Activated T-cell treated with anti-CD3 and anti-CD28 coated beads, Interleukin-2, amount 50 U/mL, for 72 hours (primary cell): Measurements from ENCODE around the gene PPM1H. TPM values are rescaled to one million over a fixed set of nuclear protein-coding genes. Genes with fewer than 3 reads are reported as not detected.
"Not testable (repeated sequence)": the region's sequence is repeated elsewhere in the genome, so short reads cannot be mapped to it uniquely, and the experiment has no call there.

Source experiments
- ATAC-seq, 2 donors: fragments of 150-1000 bp; cut with Tn5 transposase; replicated peaks in 1 of 2; 2 replicates each; pipeline ENCODE4 v1.10.0; 2021; ENCODE audit warnings: moderate library complexity in 2 of 2, mild to moderate bottlenecking in 1 of 2
- DNase-seq, 2 donors: peaks; one replicate each; pipeline ENCODE4 v3.0.0; 2021 to 2022; ENCODE audit warnings: mixed read lengths in 1 of 2
- H3K27ac Mint-ChIP-seq: one replicate; pipeline ENCODE4 v1.8.0; 2022; ENCODE audit warnings: mild to moderate bottlenecking, moderate library complexity, mixed read lengths
- H3K27me3 Mint-ChIP-seq: one replicate; pipeline ENCODE4 v1.8.0; 2022; ENCODE audit warnings: low read depth, mixed read lengths
- H3K36me3 Mint-ChIP-seq, 2 donors: one replicate each; pipeline ENCODE4 v1.8.0; 2022; ENCODE audit warnings: mixed read lengths in 2 of 2, mild to moderate bottlenecking in 1 of 2; ENCODE audit not compliant: insufficient read depth in 2 of 2
- H3K4me1 Mint-ChIP-seq: one replicate; pipeline ENCODE4 v1.8.0; 2022; ENCODE audit warnings: low read depth, mixed read lengths
- H3K4me3 Mint-ChIP-seq, 2 donors: one replicate each; pipeline ENCODE4 v1.8.0; 2022; ENCODE audit warnings: mild to moderate bottlenecking in 2 of 2, mixed read lengths in 2 of 2, moderate library complexity in 2 of 2
- H3K9me3 Mint-ChIP-seq, 2 donors: one replicate each; pipeline ENCODE4 v1.8.0; 2022; ENCODE audit warnings: mixed read lengths in 2 of 2
- total RNA-seq, 2 donors: library from RNA; stranded (reverse); gene quantifications; one replicate each; pipeline ENCODE4 v1.2.3, GENCODE V29; 2022

PPM1H gene
- total RNA-seq, 2 donors from 2014 or later = not detected

DNA sequence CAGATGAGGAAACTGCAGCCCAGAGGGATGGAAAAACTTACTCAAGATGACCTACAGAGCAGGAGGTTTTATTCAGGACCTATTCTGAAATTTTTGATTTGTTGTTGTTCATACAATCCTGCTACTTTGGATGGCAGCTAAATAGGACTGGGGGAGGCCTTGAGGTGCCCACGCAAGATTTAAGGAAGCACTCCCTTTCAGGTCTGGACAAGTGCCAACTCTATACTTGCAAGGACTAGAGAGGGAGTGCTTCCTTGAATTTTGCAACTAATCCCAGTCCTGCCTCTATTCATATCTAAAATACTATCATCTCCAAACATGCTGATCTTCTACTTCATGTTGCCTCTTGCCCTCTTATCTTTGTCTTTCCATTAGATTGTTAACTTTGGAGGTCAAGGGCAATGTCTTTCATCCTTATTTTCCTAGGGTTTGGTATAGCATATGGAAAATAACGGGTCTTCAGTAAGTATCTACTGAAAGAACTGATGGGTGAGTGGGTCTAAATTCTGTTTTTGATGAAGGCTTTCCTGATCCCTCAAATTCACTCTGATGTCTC lies 28.6 kb upstream of the PPM1H start:
- peaks cover 6% of the 10 kb centered on the region for H3K4me1 Mint-ChIP-seq
- no peaks in the 10 kb centered on the region for H3K36me3 Mint-ChIP-seq
- no peak overlapping the region for H3K27ac Mint-ChIP-seq
- DNase-seq (no peak), ATAC-seq (no peak)
- H3K27me3 Mint-ChIP-seq = no peaks in the 10 kb centered on the region
- H3K9me3 Mint-ChIP-seq = peaks cover 0 to 2% of the 10 kb centered on the region in 2 donors
- no peak overlapping the region for H3K4me3 Mint-ChIP-seq

DNA sequence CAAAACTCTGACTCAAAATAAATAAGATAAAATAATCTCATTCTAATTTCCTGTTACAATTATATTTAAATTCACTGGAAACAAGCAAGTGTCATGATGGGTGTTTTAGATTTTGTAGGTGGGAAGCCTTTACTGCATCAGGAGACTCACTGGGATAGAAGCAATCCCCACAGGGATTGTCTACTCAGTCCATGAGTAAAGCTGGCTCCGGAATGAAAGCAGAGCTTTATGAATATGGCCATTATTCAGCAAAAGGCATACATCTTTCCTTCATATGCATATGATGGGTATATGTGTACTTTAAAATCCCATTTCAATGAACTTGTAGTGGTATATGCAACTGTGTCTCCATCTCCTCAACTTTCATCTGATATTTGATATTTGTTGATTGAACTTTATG lies 25.4 kb upstream of the PPM1H start:
- no peak overlapping the region for H3K27ac Mint-ChIP-seq
- no peaks in the 10 kb centered on the region for H3K36me3 Mint-ChIP-seq
- no peaks in the 10 kb centered on the region for H3K27me3 Mint-ChIP-seq
- DNase-seq (no peak), ATAC-seq (no peak)
- H3K4me3 Mint-ChIP-seq = no peak overlapping the region
- no peaks in the 10 kb centered on the region for H3K9me3 Mint-ChIP-seq
- H3K4me1 Mint-ChIP-seq = no peaks in the 10 kb centered on the region

DNA sequence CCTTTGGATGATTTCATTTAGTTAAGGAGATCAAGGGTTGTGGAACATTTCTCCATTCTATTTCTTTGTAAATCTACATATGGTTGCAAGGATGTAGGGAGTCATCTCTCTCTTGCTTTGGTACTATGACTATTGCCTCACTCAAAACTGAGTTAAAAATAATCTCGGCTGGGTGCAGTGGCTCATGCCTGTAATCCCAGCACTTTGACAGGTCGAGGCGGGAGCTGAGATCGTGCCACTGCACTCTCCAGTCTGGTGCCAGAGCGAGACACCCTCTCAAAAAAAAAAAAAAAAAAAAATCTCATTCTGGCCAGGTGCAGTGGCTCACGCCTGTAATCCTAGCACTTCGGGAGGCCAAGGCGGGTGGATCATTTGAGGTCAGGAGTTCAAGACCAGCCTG lies 24.8 kb upstream of the PPM1H start:
- Mint-ChIP-seq H3K4me1 (no peaks in the 10 kb centered on the region), H3K27ac (no peak overlapping the region), H3K9me3 (no peaks in the 10 kb centered on the region), H3K4me3 (no peak overlapping the region), H3K27me3 (no peaks in the 10 kb centered on the region), H3K36me3 (no peaks in the 10 kb centered on the region)
- DNase-seq (no peak), ATAC-seq (no peak)

DNA sequence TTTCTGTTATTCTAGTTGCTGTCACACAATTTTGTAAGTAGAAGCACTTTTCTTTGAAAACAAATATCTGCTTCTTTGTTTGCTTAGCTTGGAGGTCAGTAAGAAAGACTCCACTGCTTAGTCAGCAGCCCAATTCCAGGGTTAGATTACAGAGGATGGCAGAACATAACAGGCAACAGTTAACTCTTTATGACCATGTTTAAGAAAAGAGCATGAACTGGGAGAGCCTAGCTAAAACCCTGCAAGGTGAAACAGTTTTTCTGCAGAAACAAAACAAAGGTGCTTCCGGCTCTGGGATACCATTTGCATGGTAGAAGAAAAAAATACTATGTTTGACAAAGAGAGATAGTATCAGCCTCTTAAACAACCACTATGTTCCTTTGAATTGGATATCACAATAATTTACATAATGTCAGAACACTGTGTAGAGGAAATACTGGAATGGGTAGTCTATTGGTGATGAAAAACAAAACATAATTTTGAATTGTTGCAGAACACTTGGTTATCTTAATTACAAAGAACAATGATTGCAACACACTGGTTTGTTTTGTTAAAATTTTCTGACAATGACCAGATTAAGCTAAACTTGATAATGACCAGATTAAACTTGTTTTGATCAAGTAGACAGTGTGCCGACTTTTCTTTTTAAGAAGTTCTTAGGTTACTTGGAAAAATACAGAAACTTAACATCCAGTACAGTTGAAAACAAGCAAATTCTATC lies 22.4 kb upstream of the PPM1H start:
- H3K4me3 Mint-ChIP-seq = no peak overlapping the region
- ATAC-seq = no peak
- no peaks in the 10 kb centered on the region for H3K4me1 Mint-ChIP-seq
- H3K9me3 Mint-ChIP-seq = no peaks in the 10 kb centered on the region
- no peak overlapping the region for H3K27ac Mint-ChIP-seq
- no peak for DNase-seq
- no peaks in the 10 kb centered on the region for H3K27me3 Mint-ChIP-seq
- no peaks in the 10 kb centered on the region for H3K36me3 Mint-ChIP-seq

DNA sequence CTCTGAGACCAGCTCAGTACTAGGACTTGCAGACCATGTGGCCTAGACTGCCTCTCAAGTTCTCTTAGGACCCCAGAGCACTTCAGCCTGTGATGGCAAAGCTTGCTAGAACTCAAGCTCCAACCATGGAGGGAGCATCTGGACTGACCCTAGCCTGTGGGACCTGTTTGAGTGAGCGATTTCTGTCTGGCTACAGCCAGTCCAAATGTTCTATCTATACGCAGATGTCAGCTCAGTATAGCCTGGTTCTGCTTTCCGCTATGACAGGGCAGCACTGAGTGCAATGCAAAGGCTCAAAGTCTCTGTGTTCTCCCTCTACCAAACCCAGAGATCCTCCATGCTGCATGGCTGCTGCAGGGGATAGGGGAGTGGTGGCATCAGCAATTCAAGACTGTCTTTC lies 20.7 kb upstream of the PPM1H start:
- H3K4me1 Mint-ChIP-seq = no peaks in the 10 kb centered on the region
- H3K4me3 Mint-ChIP-seq = no peak overlapping the region
- ATAC-seq (no peak), DNase-seq (no peak)
- H3K27ac Mint-ChIP-seq = no peak overlapping the region
- H3K9me3 Mint-ChIP-seq = peaks cover 0 to 3% of the 10 kb centered on the region in 2 donors
- peaks cover 5% of the 10 kb centered on the region for H3K27me3 Mint-ChIP-seq
- H3K36me3 Mint-ChIP-seq = no peaks in the 10 kb centered on the region

DNA sequence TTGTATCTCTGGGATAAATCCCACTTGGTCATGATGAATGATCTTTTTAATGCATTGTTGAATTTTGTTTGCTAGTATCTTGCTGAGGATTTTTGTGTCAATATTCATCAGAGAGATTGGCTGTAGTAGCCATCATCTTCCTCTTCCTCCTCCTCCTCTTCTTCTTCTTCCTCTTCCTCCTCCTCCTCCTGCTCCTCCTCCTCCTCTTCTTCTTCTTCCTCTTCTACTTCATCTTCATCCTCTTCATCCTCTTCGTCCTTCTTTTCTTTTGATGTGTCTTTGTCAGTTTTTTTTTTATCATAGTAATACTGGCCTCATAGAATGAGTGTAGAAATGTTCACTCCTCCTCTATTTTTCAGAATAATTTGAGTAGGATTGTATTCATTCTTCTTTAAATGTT lies 15.4 kb upstream of the PPM1H start:
- Mint-ChIP-seq H3K27ac (no peak overlapping the region), H3K36me3 (no peaks in the 10 kb centered on the region), H3K9me3 (peaks cover 1 to 6% of the 10 kb centered on the region in 2 donors), H3K27me3 (peaks cover 6% of the 10 kb centered on the region), H3K4me1 (no peaks in the 10 kb centered on the region), H3K4me3 (no peak overlapping the region)
- DNase-seq (no peak), ATAC-seq (no peak)

DNA sequence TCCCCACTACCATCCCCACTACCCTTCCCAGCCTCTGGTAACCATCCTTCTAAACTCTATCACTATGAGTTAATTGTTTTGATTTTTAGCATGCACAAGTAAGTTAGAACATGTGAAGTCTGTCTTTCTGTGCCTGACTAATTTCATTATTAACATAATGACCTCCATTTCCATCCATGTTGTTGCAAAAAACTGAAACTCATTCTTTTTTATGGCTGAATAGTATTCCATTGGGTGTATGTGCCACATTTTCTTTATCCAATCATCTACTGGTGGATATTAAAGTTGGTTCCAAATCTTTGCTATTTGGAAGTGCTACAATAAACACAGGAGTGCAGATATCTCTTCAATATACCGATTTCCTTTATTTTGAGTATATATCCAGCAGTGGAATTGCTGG lies 13.2 kb upstream of the PPM1H start:
- Mint-ChIP-seq H3K4me3 (no peak overlapping the region), H3K36me3 (no peaks in the 10 kb centered on the region), H3K9me3 (peaks cover 1 to 6% of the 10 kb centered on the region in 2 donors), H3K27ac (no peak overlapping the region), H3K4me1 (no peaks in the 10 kb centered on the region), H3K27me3 (peaks cover 16% of the 10 kb centered on the region)
- no peak for DNase-seq
- no peak for ATAC-seq

DNA sequence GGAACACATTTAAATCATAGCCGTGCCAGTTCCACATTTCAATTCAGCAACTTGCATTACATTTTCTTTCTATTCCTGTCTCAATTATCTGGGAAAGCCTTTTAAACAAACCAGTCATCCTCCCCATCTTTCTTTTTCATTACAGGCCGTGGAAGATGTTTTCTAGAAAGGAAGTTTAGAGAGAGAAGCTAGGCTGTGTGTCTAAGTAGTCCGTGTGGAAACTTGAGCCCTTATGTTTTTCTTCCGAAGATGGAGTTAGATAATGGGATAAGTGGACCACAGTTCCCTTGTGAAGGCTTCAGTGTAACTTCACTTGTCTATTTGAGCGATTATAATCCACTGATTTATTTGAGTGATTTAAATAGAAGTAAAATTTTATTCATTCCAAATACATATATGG lies 12.4 kb upstream of the PPM1H start:
- ATAC-seq = no peak
- Mint-ChIP-seq H3K9me3 (peaks cover 1 to 6% of the 10 kb centered on the region in 2 donors), H3K4me1 (no peaks in the 10 kb centered on the region), H3K27ac (no peak overlapping the region), H3K36me3 (no peaks in the 10 kb centered on the region), H3K4me3 (no peak overlapping the region), H3K27me3 (peaks cover 16% of the 10 kb centered on the region)
- DNase-seq = no peak

DNA sequence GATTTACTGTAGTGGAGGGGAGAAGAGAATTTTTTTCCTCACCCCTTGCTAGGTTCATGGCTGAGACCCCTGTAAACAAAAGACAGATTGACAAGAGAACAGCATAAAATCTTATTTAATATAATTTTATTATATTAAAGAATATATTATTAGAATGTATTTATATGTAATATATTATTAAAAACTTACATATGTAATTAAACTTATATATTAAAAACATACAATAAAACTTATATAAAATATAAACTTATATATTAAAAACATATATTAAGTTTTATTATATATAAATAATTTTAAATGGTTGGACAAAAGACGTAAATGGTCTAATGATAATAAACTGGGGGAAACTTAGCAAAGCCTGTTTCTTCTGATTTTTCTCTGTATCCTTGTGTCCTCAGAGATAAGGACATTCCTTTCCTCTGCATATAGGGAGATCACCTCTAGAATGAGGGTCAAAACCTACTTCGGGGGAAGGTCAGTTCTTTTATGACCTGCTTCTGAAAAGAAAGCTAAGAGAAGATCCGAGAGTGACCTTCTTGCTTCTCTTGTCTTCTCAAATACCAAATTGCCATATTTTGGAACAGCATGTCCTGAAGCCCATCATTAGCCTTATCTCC lies 8.9 kb upstream of the PPM1H start:
- Mint-ChIP-seq H3K9me3 (no peaks in the 10 kb centered on the region), H3K4me3 (no peak overlapping the region), H3K27ac (no peak overlapping the region), H3K36me3 (no peaks in the 10 kb centered on the region), H3K27me3 (peaks cover 11% of the 10 kb centered on the region), H3K4me1 (no peaks in the 10 kb centered on the region)
- DNase-seq (no peak), ATAC-seq (no peak)

DNA sequence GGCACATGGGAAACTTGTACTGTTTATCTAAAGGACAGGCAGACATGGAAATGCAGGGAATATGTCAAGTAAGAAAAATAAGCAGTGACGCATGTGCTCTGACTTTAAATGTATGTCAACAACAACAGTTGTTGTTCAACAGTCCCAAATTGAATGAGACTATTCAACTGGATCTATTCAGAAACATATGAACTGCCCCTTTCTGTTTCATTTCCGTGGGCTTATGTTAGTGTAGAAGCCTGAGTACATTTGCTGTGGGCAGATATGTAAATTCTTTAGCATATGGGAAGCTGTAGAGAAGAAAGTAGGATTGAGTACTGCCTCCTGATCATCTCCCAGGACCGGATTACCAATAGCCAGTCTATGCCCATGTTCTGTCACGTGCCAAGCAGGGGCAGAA lies 7.4 kb upstream of the PPM1H start:
- H3K4me3 Mint-ChIP-seq, H3K9me3 Mint-ChIP-seq, DNase-seq, H3K4me1 Mint-ChIP-seq, ATAC-seq, H3K27ac Mint-ChIP-seq, H3K36me3 Mint-ChIP-seq: not testable (repeated sequence)
- H3K27me3 Mint-ChIP-seq = peaks cover 11% of the 10 kb centered on the region

DNA sequence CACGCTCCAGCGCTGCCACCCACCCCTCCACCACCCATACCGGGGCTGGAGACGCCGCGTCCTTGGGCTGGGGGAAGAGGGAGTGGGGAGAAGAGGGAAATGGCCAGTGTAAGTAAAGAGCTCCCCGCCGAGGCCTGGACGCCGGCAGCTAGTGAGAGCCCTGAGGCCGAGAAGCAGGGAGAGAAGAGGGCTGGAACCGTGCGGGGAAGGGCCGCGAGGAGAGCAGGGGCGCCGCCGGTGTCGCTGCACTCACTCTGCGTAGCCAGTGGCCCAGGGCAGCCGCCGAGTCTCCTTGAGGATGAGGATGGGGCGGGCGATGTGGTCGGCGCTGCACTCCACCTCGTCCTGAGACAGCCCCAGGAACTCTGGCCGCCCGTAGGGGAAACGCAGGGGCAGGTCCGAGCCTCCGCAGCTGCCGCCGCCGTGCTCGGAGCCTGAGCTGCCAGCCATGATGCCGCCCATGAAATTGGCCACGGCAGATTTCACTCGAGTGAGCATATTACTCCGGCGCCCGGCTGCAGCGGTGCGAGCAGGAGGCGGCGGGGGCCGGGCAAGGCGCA lies 631 bp downstream of the PPM1H start:
- peak; percentile 62 for ATAC-seq
- peak; percentile 19 for DNase-seq
- Mint-ChIP-seq H3K27ac (no peak overlapping the region), H3K36me3 (peaks cover 0 to 5% of the 10 kb centered on the region in 2 donors), H3K4me1 (peaks cover 13% of the 10 kb centered on the region), H3K9me3 (no peaks in the 10 kb centered on the region), H3K27me3 (peaks cover 46% of the 10 kb centered on the region), H3K4me3 (peak overlapping the region; percentile 81 to 89)

DNA sequence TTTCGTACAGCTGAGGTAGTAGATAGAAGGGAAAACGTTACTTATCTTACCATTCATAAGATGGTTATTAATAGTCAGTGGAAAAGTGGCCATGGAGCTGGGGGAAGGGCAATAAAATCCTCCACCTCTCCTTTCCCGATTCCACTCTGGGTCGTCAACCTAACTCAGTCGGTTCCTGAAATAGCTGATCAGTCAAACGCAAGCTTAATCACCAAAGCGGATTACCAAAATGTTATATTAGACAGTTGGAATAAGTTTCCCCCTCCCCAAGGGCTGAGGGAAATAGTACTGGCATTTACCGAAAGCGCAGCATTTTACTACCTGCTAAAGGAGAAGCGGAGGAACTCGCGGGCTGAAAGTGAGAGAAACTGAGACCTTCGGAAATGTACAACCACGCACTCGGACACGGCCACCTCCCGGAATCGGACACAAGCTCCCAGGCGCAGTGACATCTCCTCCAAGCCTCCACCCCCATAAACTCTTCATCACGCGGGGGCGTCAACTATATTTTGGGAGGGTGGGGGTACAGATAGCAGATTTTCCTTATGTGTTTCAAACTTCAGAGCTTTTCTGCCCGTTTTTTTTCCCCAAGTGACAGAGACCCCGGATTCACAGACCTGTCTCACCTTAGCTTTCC lies 1.2 kb downstream of the PPM1H start:
- H3K27ac Mint-ChIP-seq = no peak overlapping the region
- H3K27me3 Mint-ChIP-seq = peaks cover 49% of the 10 kb centered on the region
- ATAC-seq (no peak), DNase-seq (no peak)
- H3K36me3 Mint-ChIP-seq = peaks cover 0 to 5% of the 10 kb centered on the region in 2 donors
- no peaks in the 10 kb centered on the region for H3K9me3 Mint-ChIP-seq
- peaks cover 13% of the 10 kb centered on the region for H3K4me1 Mint-ChIP-seq
- H3K4me3 Mint-ChIP-seq = peak overlapping the region; percentile 81 to 89

DNA sequence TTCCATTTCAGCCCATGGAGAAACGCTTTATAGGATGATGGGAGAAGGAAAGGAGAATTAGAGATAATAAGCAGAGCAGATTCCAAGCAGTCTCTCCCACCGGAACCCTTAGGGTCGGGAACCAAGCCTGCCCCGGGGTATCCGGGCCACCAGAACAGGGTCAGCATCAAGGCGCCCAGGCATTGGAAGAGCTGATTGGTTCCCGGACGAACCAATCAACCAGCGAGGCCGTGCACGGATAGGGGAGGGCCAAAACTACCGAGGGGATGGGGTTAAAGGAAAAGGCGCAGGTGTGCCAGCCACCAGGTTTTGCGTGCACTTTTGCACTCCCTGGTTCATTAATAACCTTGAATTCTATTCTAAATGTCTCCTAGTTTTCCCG lies 1.7 kb downstream of the PPM1H start:
- peak overlapping the region; percentile 81 to 89 for H3K4me3 Mint-ChIP-seq
- H3K27ac Mint-ChIP-seq = no peak overlapping the region
- H3K36me3 Mint-ChIP-seq = peaks cover 0 to 5% of the 10 kb centered on the region in 2 donors
- DNase-seq (no peak), ATAC-seq (no peak)
- peaks cover 13% of the 10 kb centered on the region for H3K4me1 Mint-ChIP-seq
- no peaks in the 10 kb centered on the region for H3K9me3 Mint-ChIP-seq
- peaks cover 53% of the 10 kb centered on the region for H3K27me3 Mint-ChIP-seq
